Uterus (tissue), 4 donors: ENCODE measurements around the gene IQSEC3. TPM values are rescaled to one million over a fixed set of nuclear protein-coding genes. Genes with fewer than 3 reads are reported as not detected.
"Not testable (repeated sequence)": the region's sequence is repeated elsewhere in the genome, so short reads cannot be mapped to it uniquely, and the experiment has no call there.

ENCODE experiments used
- DNase-seq, 2 donors: peaks; one replicate each; pipeline ENCODE4 v3.0.0-alpha.2; 2019 to 2020
- H3K27ac ChIP-seq, 2 donors: fragments of 200-600 bp; sonication (generic); 1 replicate in 1 of 2; 2 replicates in 1 of 2; pipeline ENCODE4 v1.5.1; 2016 to 2018
- H3K27me3 ChIP-seq, 2 donors: fragments of 200-600 bp; sonication (generic); one replicate each; pipeline ENCODE4 v1.5.1; 2018 to 2019; ENCODE audit warnings: control low read depth in 1 of 2
- H3K36me3 ChIP-seq, 2 donors: fragments of 200-600 bp; sonication (generic); one replicate each; pipeline ENCODE4 v1.5.1; 2019; ENCODE audit warnings: control low read depth in 1 of 2
- H3K4me1 ChIP-seq, 2 donors: fragments of 200-600 bp; sonication (generic); one replicate each; pipeline ENCODE4 v1.5.1; 2018 to 2019; ENCODE audit warnings: control low read depth in 1 of 2
- H3K4me3 ChIP-seq, 2 donors: fragments of 200-600 bp; sonication (generic); 1 replicate in 1 of 2; 2 replicates in 1 of 2; pipeline ENCODE4 v1.5.1; 2018 to 2019; ENCODE audit warnings: mild to moderate bottlenecking in 1 of 2
- H3K9me3 ChIP-seq, 2 donors: fragments of 200-600 bp; sonication (generic); one replicate each; pipeline ENCODE4 v1.5.1; 2019; ENCODE audit warnings: control low read depth in 1 of 2
- POLR2A ChIP-seq, 2 donors: fragments of 450-650 bp; IDR thresholded peaks; one replicate each; pipeline ENCODE4 v1.6.1; 2016; ENCODE audit warnings: antibody characterized with exemption in 2 of 2, mild to moderate bottlenecking in 1 of 2, moderate library complexity in 1 of 2
- intact Hi-C: fragments of 100-400 bp; cut with DNase I; formaldehyde crosslinking; loops from one replicate; pipeline ENCODE4 v1.15.1; 2023; ENCODE audit warnings: low total_unique reads
- total RNA-seq, 4 donors: library from RNA; depleted of rRNA in 3 of 4; stranded (reverse); fragments of >200 nt in 3 of 4; gene quantifications; one replicate each; pipeline versions ENCODE4 v1.1.0 to v1.2.4, GENCODE V29; 2014 to 2023
- TF ChIP-seq, protein P1 (sequence below), 4 experiments: fragments of 200-600 bp in 2 of 4; fragments of 450-650 bp in 2 of 4; sonication (generic) in 2 of 4; IDR thresholded peaks; one replicate each; pipeline ENCODE4 v1.5.1; 2016 to 2019; ENCODE audit warnings: antibody characterized with exemption in 4 of 4, mild to moderate bottlenecking in 2 of 4, moderate library complexity in 1 of 4
- donor health status: DM: yes; HTN: yes; CAD: no.

Gene IQSEC3
- total RNA-seq, 4 donors from 2014 or later, result under 0.01 to 2.9 (median 1.3) TPM

DNA sequence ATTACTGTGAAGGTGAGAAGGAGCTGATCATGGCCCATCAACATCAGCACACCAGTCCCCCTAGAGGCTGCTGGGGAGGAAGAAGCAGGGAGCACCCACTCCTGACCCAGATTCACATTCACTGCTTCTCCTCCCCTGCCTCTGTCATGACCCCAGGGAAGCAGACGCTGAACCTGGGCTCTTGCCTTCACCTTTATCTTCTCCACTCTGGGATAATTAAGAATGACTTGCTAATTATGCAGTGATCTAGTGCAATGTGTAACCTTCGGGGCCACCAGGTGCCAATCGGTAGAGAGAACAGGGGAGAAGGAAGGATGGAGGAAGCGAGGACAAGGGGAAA, 44.4 kb upstream of the IQSEC3 start:
- no peak overlapping the region for H3K4me3 ChIP-seq
- no peak overlapping the region for H3K27ac ChIP-seq
- no peaks in the 10 kb centered on the region for H3K27me3 ChIP-seq
- intact Hi-C loops, result no loop called here
- TF ChIP-seq, protein P1, sequence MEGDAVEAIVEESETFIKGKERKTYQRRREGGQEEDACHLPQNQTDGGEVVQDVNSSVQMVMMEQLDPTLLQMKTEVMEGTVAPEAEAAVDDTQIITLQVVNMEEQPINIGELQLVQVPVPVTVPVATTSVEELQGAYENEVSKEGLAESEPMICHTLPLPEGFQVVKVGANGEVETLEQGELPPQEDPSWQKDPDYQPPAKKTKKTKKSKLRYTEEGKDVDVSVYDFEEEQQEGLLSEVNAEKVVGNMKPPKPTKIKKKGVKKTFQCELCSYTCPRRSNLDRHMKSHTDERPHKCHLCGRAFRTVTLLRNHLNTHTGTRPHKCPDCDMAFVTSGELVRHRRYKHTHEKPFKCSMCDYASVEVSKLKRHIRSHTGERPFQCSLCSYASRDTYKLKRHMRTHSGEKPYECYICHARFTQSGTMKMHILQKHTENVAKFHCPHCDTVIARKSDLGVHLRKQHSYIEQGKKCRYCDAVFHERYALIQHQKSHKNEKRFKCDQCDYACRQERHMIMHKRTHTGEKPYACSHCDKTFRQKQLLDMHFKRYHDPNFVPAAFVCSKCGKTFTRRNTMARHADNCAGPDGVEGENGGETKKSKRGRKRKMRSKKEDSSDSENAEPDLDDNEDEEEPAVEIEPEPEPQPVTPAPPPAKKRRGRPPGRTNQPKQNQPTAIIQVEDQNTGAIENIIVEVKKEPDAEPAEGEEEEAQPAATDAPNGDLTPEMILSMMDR (IDR thresholded peaks at IDR 0.05), result no peak
- TF ChIP-seq POLR2A (IDR thresholded peaks at IDR 0.05), result no peak
- H3K9me3 ChIP-seq, result no peaks in the 10 kb centered on the region
- no peaks in the 10 kb centered on the region for H3K4me1 ChIP-seq
- DNase-seq, result no peak
- no peaks in the 10 kb centered on the region for H3K36me3 ChIP-seq

- Histone ChIP-seq H3K4me1 (no peaks in the 10 kb centered on the region), H3K27ac (no peak overlapping the region), H3K27me3 (no peaks in the 10 kb centered on the region), H3K9me3 (no peaks in the 10 kb centered on the region), H3K36me3 (no peaks in the 10 kb centered on the region), H3K4me3 (no peak overlapping the region)
- TF ChIP-seq, protein P1 (IDR thresholded peaks at IDR 0.05), result no peak
- no peak for TF ChIP-seq POLR2A (IDR thresholded peaks at IDR 0.05)
- intact Hi-C loops, result no loop called here
- DNase-seq, result no peak
These were observed 43.9 kb upstream of the IQSEC3 start for GRCh38 chr12:22530-23201.

DNA sequence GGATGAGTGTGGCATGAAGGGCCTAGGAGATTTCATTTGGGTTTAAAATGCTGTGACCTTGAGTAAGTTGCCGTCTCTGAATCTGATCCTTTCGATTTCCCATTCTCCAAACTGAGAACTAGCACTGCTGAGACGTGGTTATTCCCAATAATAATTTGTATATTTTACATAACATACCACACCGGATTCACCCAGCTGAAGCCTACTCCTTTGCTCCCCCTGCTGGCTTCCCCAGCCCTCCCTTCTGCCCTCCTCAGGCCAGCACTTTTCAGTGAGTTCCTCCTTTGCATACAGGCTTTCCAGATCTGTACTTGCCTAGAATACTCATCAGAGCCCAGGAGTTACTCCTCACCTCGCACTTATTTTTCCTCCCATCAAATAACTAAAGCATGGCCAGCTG, 38.7 kb upstream of the IQSEC3 start:
- not testable (repeated sequence) for DNase-seq

DNA sequence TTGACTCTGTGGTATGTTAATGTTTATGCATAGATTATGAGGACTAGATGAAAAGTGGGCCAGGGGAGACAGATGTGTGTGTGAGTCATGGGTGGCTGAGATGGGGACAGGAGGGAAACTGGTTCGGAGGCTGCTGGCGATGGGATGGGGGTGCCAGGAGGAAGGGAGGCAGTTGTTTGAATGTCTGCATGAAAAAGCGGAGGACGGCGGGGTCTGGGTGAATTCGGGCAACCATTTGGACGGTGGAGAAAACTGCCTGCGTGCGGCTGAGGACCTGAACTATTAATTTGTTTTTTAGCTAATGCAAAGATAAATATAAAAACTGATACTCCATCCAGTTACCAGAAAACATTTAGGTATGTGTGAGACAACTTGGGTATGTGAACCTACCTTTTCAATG, 27.8 kb upstream of the IQSEC3 start:
- H3K4me3 ChIP-seq, H3K27ac ChIP-seq, H3K27me3 ChIP-seq, DNase-seq, intact Hi-C loops, H3K4me1 ChIP-seq, H3K9me3 ChIP-seq, H3K36me3 ChIP-seq: not testable (repeated sequence)

More for the DNA sequence above, 38.7 kb upstream of the IQSEC3 start:
- H3K36me3 ChIP-seq, H3K27me3 ChIP-seq, H3K4me3 ChIP-seq, intact Hi-C loops, H3K9me3 ChIP-seq, H3K27ac ChIP-seq, H3K4me1 ChIP-seq: not testable (repeated sequence)

DNA sequence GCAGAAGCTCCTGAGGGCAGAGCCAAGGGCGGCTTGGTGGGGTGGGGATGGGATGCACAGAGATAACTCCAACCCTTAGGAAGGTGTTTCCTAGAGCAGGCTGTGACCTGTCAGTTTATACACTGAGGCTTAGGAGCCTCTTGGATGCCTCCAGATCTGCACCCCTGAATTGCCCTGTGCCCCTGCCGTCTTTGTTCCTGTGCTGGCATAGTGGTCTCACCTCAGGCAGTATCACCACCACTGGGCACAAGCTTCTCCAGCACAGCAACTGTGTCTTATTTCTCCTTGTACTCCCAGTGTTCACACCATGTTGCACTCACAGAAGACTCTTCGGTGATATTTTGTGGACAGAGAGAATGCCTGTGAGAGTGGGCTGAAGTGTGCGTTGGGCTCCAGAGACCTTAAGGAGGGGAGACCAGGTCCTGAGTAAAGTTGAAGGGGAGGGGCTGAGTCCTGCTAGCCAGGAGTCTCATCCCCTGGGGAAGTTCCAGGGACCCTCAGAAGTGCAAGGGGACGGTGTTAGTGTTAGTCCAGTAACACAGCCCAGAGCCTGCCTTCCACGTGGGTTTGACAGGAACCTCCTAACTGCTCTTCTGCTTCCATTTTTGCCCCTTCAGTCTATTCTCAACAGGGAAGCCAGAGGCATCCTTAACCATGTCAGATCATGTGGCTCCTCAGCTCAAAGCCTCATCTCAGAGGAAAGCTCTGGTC, 26.9 kb upstream of the IQSEC3 start:
- intact Hi-C loops, H3K27me3 ChIP-seq, H3K27ac ChIP-seq, H3K4me3 ChIP-seq, DNase-seq, H3K36me3 ChIP-seq, H3K4me1 ChIP-seq, H3K9me3 ChIP-seq: not testable (repeated sequence)

DNA sequence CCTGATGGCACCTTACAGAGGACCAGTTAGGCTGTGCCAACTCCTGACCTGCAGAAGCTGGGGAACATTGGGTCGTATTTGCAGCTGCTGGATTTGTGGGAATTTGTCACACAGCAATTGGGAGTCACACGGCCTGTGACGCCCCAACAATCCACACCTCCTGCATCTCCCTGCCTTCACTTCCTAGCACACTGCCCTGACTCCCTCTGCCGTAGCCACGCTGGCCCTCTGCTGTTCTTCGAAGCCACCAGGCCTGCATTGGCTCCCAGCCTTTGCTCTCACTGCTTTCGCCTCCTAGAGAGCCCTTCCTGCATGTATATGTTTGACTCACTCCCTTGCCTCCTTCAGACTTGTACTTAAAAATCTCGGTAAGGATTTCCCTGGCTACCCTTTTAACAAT, 22.2 kb upstream of the IQSEC3 start:
- H3K4me3 ChIP-seq, intact Hi-C loops, H3K27me3 ChIP-seq, H3K4me1 ChIP-seq, H3K27ac ChIP-seq, H3K36me3 ChIP-seq, DNase-seq, H3K9me3 ChIP-seq: not testable (repeated sequence)

GRCh38 chr12:45235-45990, 21.2 kb upstream of the IQSEC3 start:
- H3K4me1 ChIP-seq, H3K36me3 ChIP-seq, H3K27ac ChIP-seq, H3K27me3 ChIP-seq, H3K9me3 ChIP-seq, intact Hi-C loops, H3K4me3 ChIP-seq, DNase-seq: not testable (repeated sequence)

GRCh38 chr12:45991-46358, 20.6 kb upstream of the IQSEC3 start:
- H3K36me3 ChIP-seq, H3K9me3 ChIP-seq, H3K4me3 ChIP-seq, DNase-seq, intact Hi-C loops, H3K4me1 ChIP-seq, H3K27me3 ChIP-seq, H3K27ac ChIP-seq: not testable (repeated sequence)

GRCh38 chr12:46542-46941, 20.0 kb upstream of the IQSEC3 start:
- H3K36me3 ChIP-seq, DNase-seq, H3K4me1 ChIP-seq, H3K27me3 ChIP-seq, intact Hi-C loops, H3K9me3 ChIP-seq, H3K27ac ChIP-seq, H3K4me3 ChIP-seq: not testable (repeated sequence)

GRCh38 chr12:47699-48226, 18.8 kb upstream of the IQSEC3 start:
- H3K4me3 ChIP-seq, H3K36me3 ChIP-seq, intact Hi-C loops, H3K27ac ChIP-seq, H3K9me3 ChIP-seq, H3K4me1 ChIP-seq, H3K27me3 ChIP-seq, DNase-seq: not testable (repeated sequence)

- DNase-seq, intact Hi-C loops, H3K27me3 ChIP-seq, H3K27ac ChIP-seq, H3K9me3 ChIP-seq, H3K4me1 ChIP-seq, H3K4me3 ChIP-seq, H3K36me3 ChIP-seq: not testable (repeated sequence)
These were observed 17.4 kb upstream of the IQSEC3 start for GRCh38 chr12:49149-49548.
